Mesenchymal stem cell (in vitro differentiated cells and primary cell): ENCODE measurements around the gene ZNF567.
A peak's percentile ranks its signal among the peaks of the same experiment; 100 is the strongest.
"Not testable (repeated sequence)": the region's sequence is repeated elsewhere in the genome, so short reads cannot be mapped to it uniquely, and the experiment has no call there.

Experiments
- DNase-seq: peaks from one replicate; pipeline ENCODE4 v3.0.0-alpha.2; 2013
- H2AFZ ChIP-seq: one replicate; pipeline ENCODE4 v1.6.1; 2013; ENCODE audit warnings: low read depth, mild to moderate bottlenecking, control low read depth, inconsistent platforms, low read length, moderate library complexity
- H2AK5ac ChIP-seq: 2 replicates; pipeline ENCODE4 v1.6.1; 2013; ENCODE audit warnings: low read length, moderate library complexity, mild to moderate bottlenecking, inconsistent platforms; ENCODE audit not compliant: severe bottlenecking
- H2BK120ac ChIP-seq: one replicate; pipeline ENCODE4 v1.6.1; 2013; ENCODE audit warnings: low read depth, mild to moderate bottlenecking, inconsistent platforms, low read length, moderate library complexity
- H2BK12ac ChIP-seq, 2 experiments: one replicate each; pipeline ENCODE4 v1.6.1; 2013; ENCODE audit warnings: inconsistent platforms in 2 of 2, low read length in 2 of 2, mild to moderate bottlenecking in 2 of 2, moderate library complexity in 2 of 2, control low read depth in 1 of 2
- H2BK15ac ChIP-seq: one replicate; pipeline ENCODE4 v1.6.1; 2013; ENCODE audit warnings: mild to moderate bottlenecking, low read depth, inconsistent platforms; ENCODE audit not compliant: poor library complexity, severe bottlenecking
- H2BK5ac ChIP-seq: 2 replicates; pipeline ENCODE4 v1.6.1; 2013; ENCODE audit warnings: low read depth, mild to moderate bottlenecking, low read length, control low read depth, inconsistent platforms; ENCODE audit not compliant: poor library complexity, severe bottlenecking
- H3K14ac ChIP-seq, 2 experiments: one replicate each; pipeline ENCODE4 v1.6.1; 2013; ENCODE audit warnings: inconsistent platforms in 2 of 2, low read length in 2 of 2, control low read depth in 1 of 2, mild to moderate bottlenecking in 1 of 2, moderate library complexity in 1 of 2
- H3K18ac ChIP-seq, 2 experiments: one replicate each; pipeline ENCODE4 v1.6.1; 2013; ENCODE audit warnings: inconsistent platforms in 2 of 2, low read length in 2 of 2, control low read depth in 1 of 2, low read depth in 1 of 2, mild to moderate bottlenecking in 1 of 2
- H3K23ac ChIP-seq, 2 experiments: one replicate each; pipeline ENCODE4 v1.6.1; 2013; ENCODE audit warnings: inconsistent platforms in 2 of 2, low read length in 2 of 2, mild to moderate bottlenecking in 2 of 2, moderate library complexity in 2 of 2, control low read depth in 1 of 2
- H3K27ac ChIP-seq: 2 replicates; pipeline ENCODE4 v1.5.1; 2013; ENCODE audit warnings: mild to moderate bottlenecking, moderate library complexity, low read length, control low read depth, inconsistent platforms; ENCODE audit not compliant: poor library complexity, severe bottlenecking
- H3K27me3 ChIP-seq, 2 experiments: 2 replicates each; pipeline versions ENCODE4 v1.6.1 to v1.7.0; 2013; ENCODE audit warnings: low read length in 2 of 2, mild to moderate bottlenecking in 2 of 2, moderate library complexity in 2 of 2, control low read depth in 1 of 2, inconsistent platforms in 1 of 2; ENCODE audit not compliant: control insufficient read depth in 1 of 2, insufficient read depth in 1 of 2
- H3K36me3 ChIP-seq, 2 experiments: 2 replicates each; pipeline versions ENCODE4 v1.6.1 to v1.7.0; 2013; ENCODE audit warnings: low read length in 2 of 2, control low read depth in 1 of 2, inconsistent platforms in 1 of 2, low read depth in 1 of 2, mild to moderate bottlenecking in 1 of 2; ENCODE audit not compliant: insufficient read depth in 2 of 2, control insufficient read depth in 1 of 2
- H3K4ac ChIP-seq, 2 experiments: one replicate each; pipeline ENCODE4 v1.6.1; 2013; ENCODE audit warnings: inconsistent platforms in 2 of 2, low read length in 2 of 2, mild to moderate bottlenecking in 2 of 2, moderate library complexity in 2 of 2, control low read depth in 1 of 2, low read depth in 1 of 2
- H3K4me1 ChIP-seq: 2 replicates; pipeline ENCODE4 v1.6.1; 2013; ENCODE audit warnings: low read depth, low read length, control low read depth; ENCODE audit not compliant: control insufficient read depth, insufficient read depth
- H3K4me2 ChIP-seq: 2 replicates; pipeline ENCODE4 v1.6.1; 2013; ENCODE audit warnings: low read length, mild to moderate bottlenecking, inconsistent platforms; ENCODE audit not compliant: poor library complexity, severe bottlenecking
- H3K4me3 ChIP-seq, 2 experiments: 2 replicates each; pipeline versions ENCODE4 v1.5.1 to v1.7.0; 2013; ENCODE audit warnings: low read length in 2 of 2, mild to moderate bottlenecking in 2 of 2, control low read depth in 1 of 2, low read depth in 1 of 2; ENCODE audit not compliant: insufficient read depth in 1 of 2
- H3K79me1 ChIP-seq: replicated peaks from 2 replicates; pipeline ENCODE4 v1.6.1; 2013; ENCODE audit warnings: mild to moderate bottlenecking, control low read depth, low read length, inconsistent platforms; ENCODE audit not compliant: poor library complexity, severe bottlenecking
- H3K9ac ChIP-seq: 2 replicates; pipeline ENCODE4 v1.7.0; 2013; ENCODE audit warnings: mild to moderate bottlenecking, low read length, moderate library complexity
- H3K9me3 ChIP-seq: 2 replicates; pipeline ENCODE4 v1.7.0; 2013; ENCODE audit warnings: mild to moderate bottlenecking, low read length; ENCODE audit not compliant: control insufficient read depth
- H4K8ac ChIP-seq: one replicate; pipeline ENCODE4 v1.6.1; 2013; ENCODE audit warnings: inconsistent platforms, mild to moderate bottlenecking, low read length, moderate library complexity
- H4K91ac ChIP-seq: one replicate; pipeline ENCODE4 v1.6.1; 2013; ENCODE audit warnings: mild to moderate bottlenecking, low read length, inconsistent platforms
- WGBS: methylation state at CpG from one replicate; pipeline ENCODE4 v1.1.7; 2013; ENCODE audit warnings: mixed read lengths; 5-methylcytosine and 5-hydroxymethylcytosine counted together

The ZNF567 gene

GRCh38 chr19:36707134-36707533 is 19.7 kb downstream of the ZNF567 start:
- Histone ChIP-seq H3K14ac (no peak overlapping the region), H3K9me3 (peaks cover 87% of the 10 kb centered on the region), H4K91ac (no peak overlapping the region), H2BK120ac (no peak overlapping the region), H2AFZ (no peak overlapping the region), H2BK5ac (peak overlapping the region; percentile 73), H3K4me1 (no peaks in the 10 kb centered on the region), H3K27me3 (no peaks in the 10 kb centered on the region), H3K27ac (no peak overlapping the region), H4K8ac (no peak overlapping the region), H3K23ac (no peak overlapping the region), H2BK15ac (no peak overlapping the region), H2AK5ac (no peak overlapping the region), H3K9ac (no peak overlapping the region), H2BK12ac (no peak overlapping the region), H3K36me3 (peaks cover 35 to 43% of the 10 kb centered on the region in 2 experiments), H3K4ac (no peak overlapping the region), H3K18ac (no peak overlapping the region), H3K79me1 (peaks cover 23% of the 10 kb centered on the region), H3K4me2 (no peak overlapping the region), H3K4me3 (peak overlapping the region in 1 of 2 experiments; percentile 24)
- no peak for DNase-seq
- 100% methylated on average over 1 of the region's 2 CpGs for WGBS

DNA sequence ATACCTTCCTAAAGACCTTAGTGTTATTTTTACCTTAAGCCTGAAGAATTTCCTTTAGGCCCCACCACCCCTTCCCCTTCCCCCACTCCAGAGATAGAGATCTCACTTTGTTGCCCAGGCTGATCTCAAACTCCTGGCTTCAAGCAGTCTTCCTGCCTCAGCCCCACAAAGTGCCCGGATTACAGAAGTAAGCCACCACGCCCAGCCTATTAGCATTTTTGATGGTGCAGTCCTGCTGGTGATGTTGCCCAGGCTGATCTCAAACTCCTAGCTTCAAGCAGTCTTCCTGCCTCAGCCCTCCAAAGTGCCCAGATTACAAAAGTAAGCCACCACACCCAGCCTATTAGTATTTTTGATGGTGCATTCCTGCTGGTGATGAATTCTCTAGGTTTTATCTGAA is 22.0 kb downstream of the ZNF567 start:
- Histone ChIP-seq H2AFZ (no peak overlapping the region), H2AK5ac (no peak overlapping the region), H2BK5ac (no peak overlapping the region), H3K79me1 (peaks cover 23% of the 10 kb centered on the region), H2BK12ac (no peak overlapping the region), H4K8ac (no peak overlapping the region), H2BK15ac (no peak overlapping the region), H3K27ac (no peak overlapping the region), H2BK120ac (no peak overlapping the region), H3K4me2 (no peak overlapping the region), H3K23ac (no peak overlapping the region), H3K18ac (no peak overlapping the region), H3K14ac (no peak overlapping the region), H3K9me3 (peaks cover 100% of the 10 kb centered on the region), H3K9ac (no peak overlapping the region), H4K91ac (no peak overlapping the region), H3K4me1 (no peaks in the 10 kb centered on the region), H3K4me3 (peak overlapping the region in 1 of 2 experiments; percentile 33), H3K36me3 (peaks cover 43 to 58% of the 10 kb centered on the region in 2 experiments), H3K4ac (no peak overlapping the region), H3K27me3 (no peaks in the 10 kb centered on the region)
- WGBS = 100% methylated on average over 2 of the region's 2 CpGs
- DNase-seq = no peak

GRCh38 chr19:36719687-36720556 is 32.5 kb downstream of the ZNF567 start:
- H3K36me3 ChIP-seq = peaks cover 33 to 68% of the 10 kb centered on the region in 2 experiments
- no peak overlapping the region for H3K18ac ChIP-seq
- no peak overlapping the region for H2AFZ ChIP-seq
- no peak overlapping the region for H2BK12ac ChIP-seq
- no peak overlapping the region for H2BK15ac ChIP-seq
- no peak overlapping the region for H4K8ac ChIP-seq
- no peak overlapping the region for H2AK5ac ChIP-seq
- H3K4me3 ChIP-seq = peak overlapping the region in 1 of 2 experiments; percentile 62
- no peak overlapping the region for H3K4me2 ChIP-seq
- H2BK120ac ChIP-seq = no peak overlapping the region
- H3K4me1 ChIP-seq = no peaks in the 10 kb centered on the region
- H3K14ac ChIP-seq = no peak overlapping the region
- H3K23ac ChIP-seq = no peak overlapping the region
- H2BK5ac ChIP-seq = no peak overlapping the region
- H3K9ac ChIP-seq = no peak overlapping the region
- WGBS = 100% methylated on average over 2 of the region's 10 CpGs
- no peak overlapping the region for H3K4ac ChIP-seq
- H4K91ac ChIP-seq = no peak overlapping the region
- H3K27me3 ChIP-seq = no peaks in the 10 kb centered on the region
- H3K27ac ChIP-seq = no peak overlapping the region
- H3K9me3 ChIP-seq = peaks cover 96% of the 10 kb centered on the region
- peak; percentile 36 for DNase-seq
- peaks cover 2% of the 10 kb centered on the region for H3K79me1 ChIP-seq

DNA sequence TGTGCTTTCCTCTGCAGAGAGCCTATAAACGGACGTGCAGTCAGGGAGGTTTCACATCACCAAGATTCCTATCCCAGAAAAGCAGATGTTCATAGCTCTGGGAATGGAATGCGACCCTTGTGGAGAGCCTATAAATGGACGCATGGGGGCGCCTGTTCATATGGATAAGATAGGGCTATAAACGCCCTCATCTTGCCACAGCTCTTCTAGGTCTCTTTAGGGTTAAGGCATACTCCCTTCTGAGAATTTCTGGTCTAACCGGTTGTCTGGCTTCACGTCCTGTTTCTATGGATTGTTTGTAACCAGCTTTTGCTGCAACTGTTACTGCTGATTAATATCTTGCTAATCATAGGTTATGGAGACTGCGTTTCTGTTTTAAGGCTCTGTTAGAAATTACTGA is 48.8 kb downstream of the ZNF567 start:
- H2BK12ac ChIP-seq, H3K14ac ChIP-seq, H2BK15ac ChIP-seq, H3K18ac ChIP-seq, H2BK120ac ChIP-seq, H4K91ac ChIP-seq, H3K4me3 ChIP-seq, H3K4me1 ChIP-seq, H3K23ac ChIP-seq, H3K36me3 ChIP-seq, H2BK5ac ChIP-seq, DNase-seq, H2AFZ ChIP-seq, H3K27ac ChIP-seq, H3K27me3 ChIP-seq, H3K9ac ChIP-seq, H3K4me2 ChIP-seq, H4K8ac ChIP-seq, H2AK5ac ChIP-seq, H3K4ac ChIP-seq, H3K79me1 ChIP-seq: not testable (repeated sequence)
- H3K9me3 ChIP-seq = peaks cover 87% of the 10 kb centered on the region
- 91% methylated on average over 8 of the region's 9 CpGs for WGBS
